ENCODE measurements around the gene CDK18.

- TF ChIP-seq EZH2 (IDR thresholded peaks at IDR 0.05; ENCODE audit: insufficient read depth, poor library complexity, severe bottlenecking) (no peak), EZH2phosphoT487 (IDR thresholded peaks at IDR 0.05; ENCODE audit: insufficient read depth, low read depth) (no peak)
These were observed 12.7 kb upstream of the CDK18 start for GRCh38 chr1:205491794-205492193.

Data from GM23248 (cell line).